ENCODE data around the gene ZSWIM6.

Gene ZSWIM6

GRCh38 chr5:61591859-61592258 is 259.8 kb downstream of the ZSWIM6 start:
- no peak for DNase-seq (ENCODE audit: low read depth in 3 of 3)

DNA sequence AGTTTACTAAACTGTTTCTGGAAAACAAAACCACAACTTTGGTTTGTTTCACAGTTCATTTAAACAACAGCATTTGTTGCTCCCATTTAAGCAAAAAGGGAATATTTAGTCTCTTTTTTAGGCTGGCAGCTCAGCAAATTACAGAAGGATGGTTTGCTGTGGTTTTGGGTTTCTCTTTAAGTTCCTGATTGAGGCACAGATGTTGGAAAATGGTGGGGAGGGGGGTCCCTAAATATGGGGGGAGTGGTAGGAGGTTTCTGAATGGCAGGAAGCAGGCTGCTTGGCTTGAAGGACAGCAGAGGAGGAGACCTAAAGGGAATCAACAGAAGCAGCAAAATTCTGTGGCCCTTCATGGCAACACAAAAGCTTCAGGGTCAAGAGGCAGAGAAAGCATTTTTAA is 263.4 kb downstream of the ZSWIM6 start:
- no peak for DNase-seq (ENCODE audit: low read depth in 3 of 3)
